SK-MEL-5 (cell line): ENCODE measurements around the gene NFASC. TPM values are rescaled to one million over a fixed set of nuclear protein-coding genes. Genes with fewer than 3 reads are reported as not detected.

Experiments
- DNase-seq: peaks from one replicate; pipeline ENCODE4 v3.0.0-alpha.2; 2016; ENCODE audit warnings: low read depth, low spot score
- in situ Hi-C: cut with HindIII; loops from 2 replicates; pipeline ENCODE4 v1.10.0; 2016; ENCODE audit warnings: low sequenced_read_pairs, high pct_unique_total_duplicates, low pct_unique_long_range_greater_than_20kb
- total RNA-seq: library from RNA; depleted of rRNA; stranded (reverse); fragments of >200 nt; shearing (Covaris generic); gene quantifications from 2 replicates; pipeline ENCODE4 v1.2.3, GENCODE V29; 2014; rRNA removed

Gene NFASC
- total RNA-seq, 1 experiment from 2014 or later: 1.7 TPM

DNA sequence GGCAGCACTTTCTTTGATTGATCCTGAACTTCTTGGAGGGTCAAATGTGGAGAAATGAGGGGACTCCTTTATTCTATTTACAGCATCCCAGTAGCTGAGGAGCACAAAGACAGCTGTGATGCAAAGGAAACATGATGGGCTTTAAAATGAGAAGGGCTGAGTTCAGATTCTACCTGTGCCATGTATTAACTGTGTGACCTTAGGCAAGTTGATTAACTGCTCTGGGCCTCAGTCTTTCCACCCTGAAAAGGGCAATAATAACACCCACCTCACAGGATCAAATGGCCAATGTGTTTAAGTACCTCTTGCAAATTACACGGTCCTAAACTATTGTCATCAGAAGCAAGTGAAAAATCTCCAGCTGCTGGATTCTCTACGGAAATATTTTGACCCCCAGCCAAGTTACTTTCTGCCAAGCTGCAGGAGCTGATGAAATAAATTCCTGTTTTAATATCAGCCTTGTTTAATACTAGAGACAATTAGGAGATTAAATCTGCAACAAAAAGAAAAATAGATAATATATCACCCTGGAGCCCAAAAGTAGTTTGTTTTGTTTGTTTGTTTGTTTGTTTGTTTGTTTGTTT is 197.9 kb downstream of the NFASC start:
- in situ Hi-C loops: no loop called here
- no peak for DNase-seq

DNA sequence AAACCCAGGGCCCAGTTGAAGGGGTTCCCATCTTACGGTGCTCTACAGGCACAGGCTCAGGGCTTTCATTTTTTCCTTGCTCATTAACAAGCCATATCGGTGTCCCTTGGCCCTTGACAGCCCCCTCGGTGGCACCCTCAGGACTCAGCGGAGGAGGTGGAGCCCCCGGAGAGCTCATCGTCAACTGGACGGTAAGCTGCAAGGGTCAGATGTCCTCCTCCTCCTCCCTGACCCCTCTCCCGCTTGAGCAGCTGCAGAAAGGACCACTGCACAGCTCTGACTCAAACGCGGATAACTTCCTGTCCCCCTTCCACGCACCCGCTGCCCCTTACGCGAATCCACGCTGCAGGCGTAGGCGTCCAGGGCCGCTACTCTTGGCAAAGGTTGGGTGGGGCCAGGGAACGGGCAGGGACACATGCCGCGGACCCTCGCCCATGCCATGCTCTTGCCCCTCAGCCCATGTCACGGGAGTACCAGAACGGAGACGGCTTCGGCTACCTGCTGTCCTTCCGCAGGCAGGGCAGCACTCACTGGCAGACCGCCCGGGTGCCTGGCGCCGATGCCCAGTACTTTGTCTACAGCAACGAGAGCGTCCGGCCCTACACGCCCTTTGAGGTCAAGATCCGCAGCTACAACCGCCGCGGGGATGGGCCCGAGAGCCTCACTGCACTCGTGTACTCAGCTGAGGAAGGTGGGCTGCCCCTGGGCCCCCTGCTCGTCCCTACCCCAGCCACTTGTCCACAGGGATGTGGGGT is 198.9 kb downstream of the NFASC start:
- no peak for DNase-seq

DNA sequence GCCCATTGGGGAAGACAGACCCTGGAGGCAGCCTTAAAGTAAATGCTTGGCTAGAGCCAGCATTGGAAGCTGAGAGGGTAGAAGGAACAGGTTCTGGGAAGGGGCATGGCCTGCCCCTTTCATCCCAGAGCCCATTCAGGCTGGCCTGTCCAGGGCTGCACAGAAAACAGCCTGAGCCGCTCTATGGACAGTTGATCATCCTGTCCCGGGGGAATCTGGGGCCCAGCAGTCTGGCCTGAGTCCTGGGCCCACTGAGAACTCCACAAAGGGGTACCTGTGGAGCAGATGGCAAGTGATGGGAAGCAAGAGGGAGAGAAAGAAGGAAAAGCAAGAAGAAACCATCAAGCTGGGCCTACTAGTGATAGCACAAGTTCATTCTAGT is 200.4 kb downstream of the NFASC start:
- in situ Hi-C loops: no loop called here
- no peak for DNase-seq

More for the DNA sequence above, 198.9 kb downstream of the NFASC start:
- in situ Hi-C loops: no loop called here

DNA sequence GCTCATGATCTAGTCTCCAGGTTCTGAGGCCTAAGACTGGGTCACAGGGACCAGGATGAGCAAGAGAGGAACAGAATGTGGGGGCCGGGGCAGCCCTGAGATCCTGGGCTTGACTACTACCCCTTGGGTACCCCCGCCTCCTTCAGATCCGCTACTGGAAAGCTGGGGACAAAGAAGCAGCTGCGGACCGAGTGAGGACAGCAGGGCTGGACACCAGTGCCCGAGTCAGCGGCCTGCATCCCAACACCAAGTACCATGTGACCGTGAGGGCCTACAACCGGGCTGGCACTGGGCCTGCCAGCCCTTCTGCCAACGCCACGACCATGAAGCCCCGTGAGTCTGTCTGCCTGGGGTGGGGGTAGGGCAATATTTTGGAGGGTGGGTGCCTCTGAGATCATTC is 201.1 kb downstream of the NFASC start:
- in situ Hi-C loops: no loop called here
- DNase-seq: no peak

DNA sequence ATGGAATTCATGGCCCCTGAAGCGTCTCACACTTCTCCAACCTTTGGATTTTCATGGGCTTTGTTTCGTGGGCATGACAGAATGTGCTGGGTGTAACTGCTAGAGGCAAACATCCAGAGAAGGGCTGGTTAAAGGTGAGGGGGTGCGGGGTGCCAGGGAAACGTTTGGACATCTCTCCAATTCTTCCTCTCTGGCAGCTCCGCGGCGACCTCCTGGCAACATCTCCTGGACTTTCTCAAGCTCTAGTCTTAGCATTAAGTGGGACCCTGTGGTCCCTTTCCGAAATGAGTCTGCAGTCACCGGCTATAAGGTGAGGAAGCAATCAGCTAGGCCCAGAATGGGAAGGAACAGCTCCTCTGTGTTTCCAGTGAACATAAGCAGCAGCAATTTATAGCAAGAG is 201.6 kb downstream of the NFASC start:
- in situ Hi-C loops: no loop called here
- no peak for DNase-seq

Other genes with a start within 250 kb of the NFASC start
- gene LRRN2, start 185.1 kb upstream of the NFASC start, total RNA-seq: not detected in 2 replicates
- not detected in 2 replicates for gene CNTN2, start 172.3 kb downstream of the NFASC start, total RNA-seq
- 1.3 and 1.9 TPM in 2 replicates for gene TMEM81, start 213.6 kb downstream of the NFASC start, total RNA-seq